Measurements from ENCODE around the gene CPLANE2.

DNA sequence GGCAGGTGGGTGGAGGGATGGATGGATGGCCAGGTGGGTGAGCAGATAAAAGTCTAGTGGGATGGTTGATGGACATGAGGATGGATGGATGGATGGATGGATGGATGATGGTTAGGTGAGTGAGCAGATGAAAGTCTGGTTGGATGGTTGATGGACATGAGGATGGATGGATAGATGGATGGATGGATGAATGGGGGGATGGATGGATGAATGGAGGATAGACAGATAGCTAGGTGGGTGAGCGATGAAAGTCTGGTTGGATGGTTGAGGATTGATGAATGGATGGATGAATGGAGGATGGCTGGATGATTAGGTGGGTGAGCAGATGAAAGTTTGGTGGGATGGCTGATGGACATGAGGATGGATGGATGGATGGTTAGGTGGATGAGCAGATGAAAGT, 15.5 kb downstream of the CPLANE2 start:
- TF ChIP-seq, protein P1, sequence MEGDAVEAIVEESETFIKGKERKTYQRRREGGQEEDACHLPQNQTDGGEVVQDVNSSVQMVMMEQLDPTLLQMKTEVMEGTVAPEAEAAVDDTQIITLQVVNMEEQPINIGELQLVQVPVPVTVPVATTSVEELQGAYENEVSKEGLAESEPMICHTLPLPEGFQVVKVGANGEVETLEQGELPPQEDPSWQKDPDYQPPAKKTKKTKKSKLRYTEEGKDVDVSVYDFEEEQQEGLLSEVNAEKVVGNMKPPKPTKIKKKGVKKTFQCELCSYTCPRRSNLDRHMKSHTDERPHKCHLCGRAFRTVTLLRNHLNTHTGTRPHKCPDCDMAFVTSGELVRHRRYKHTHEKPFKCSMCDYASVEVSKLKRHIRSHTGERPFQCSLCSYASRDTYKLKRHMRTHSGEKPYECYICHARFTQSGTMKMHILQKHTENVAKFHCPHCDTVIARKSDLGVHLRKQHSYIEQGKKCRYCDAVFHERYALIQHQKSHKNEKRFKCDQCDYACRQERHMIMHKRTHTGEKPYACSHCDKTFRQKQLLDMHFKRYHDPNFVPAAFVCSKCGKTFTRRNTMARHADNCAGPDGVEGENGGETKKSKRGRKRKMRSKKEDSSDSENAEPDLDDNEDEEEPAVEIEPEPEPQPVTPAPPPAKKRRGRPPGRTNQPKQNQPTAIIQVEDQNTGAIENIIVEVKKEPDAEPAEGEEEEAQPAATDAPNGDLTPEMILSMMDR (IDR thresholded peaks at IDR 0.05; ENCODE audit: low read depth, low read length), result no peak
- no peak for TF ChIP-seq POLR2A (IDR thresholded peaks at IDR 0.05; ENCODE audit: extremely low read depth, insufficient read length)
- TF ChIP-seq, protein P2, sequence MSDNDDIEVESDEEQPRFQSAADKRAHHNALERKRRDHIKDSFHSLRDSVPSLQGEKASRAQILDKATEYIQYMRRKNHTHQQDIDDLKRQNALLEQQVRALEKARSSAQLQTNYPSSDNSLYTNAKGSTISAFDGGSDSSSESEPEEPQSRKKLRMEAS (IDR thresholded peaks at IDR 0.05; ENCODE audit: low read depth, low read length), result no peak
- TF ChIP-seq MYC (IDR thresholded peaks at IDR 0.05; ENCODE audit: low read depth, low read length), result no peak
